HepG2 (cell line): Measurements from ENCODE around the gene BICRA. TPM values are rescaled to one million over a fixed set of nuclear protein-coding genes. Genes with fewer than 3 reads are reported as not detected.
A peak's percentile ranks its signal among the peaks of the same experiment; 100 is the strongest.

Experiments
- ATAC-seq: fragments of 200-7000 bp; cut with Tn5 transposase; 3 replicates; pipeline ENCODE4 v1.9.1; 2020; ENCODE audit warnings: mild to moderate bottlenecking, moderate library complexity
- BruUV-seq: library from RNA; stranded (reverse); fragments of 400-500 nt; replicated peaks from 2 replicates; lab custom pipeline; 2021; lab: Mats Ljungman, UMichigan
- CTCF ChIA-PET: fragments of 300-600 bp; formaldehyde crosslinking; extraction: SDS; loops from one replicate; lab custom pipeline; 2021; ENCODE audit warnings: low total read pairs, inconsistent platforms, low intra/inter-chr PET ratio; lab: Yijun Ruan, JAX
- POLR2A ChIA-PET: fragments of 350-600 bp; sonication (Branson Sonifier 250); formaldehyde crosslinking; loops from one replicate; lab custom pipeline; 2020; ENCODE audit warnings: antibody characterized with exemption, inconsistent platforms; lab: Yijun Ruan, JAX
- DNase-seq: peaks from one replicate; pipeline ENCODE4 v3.0.0-alpha.2; 2015; ENCODE audit warnings: low spot score
- FAIRE-seq: peaks from 3 replicates; lab custom pipeline; 2011; peaks lifted over from hg19 to GRCh38; lab: Jason Lieb, UNC
- H2AFZ ChIP-seq: one replicate; pipeline ENCODE4 v1.6.1; 2011; ENCODE audit warnings: low read length, inconsistent platforms
- H3K27ac ChIP-seq: fragments of 300-600 bp; 3 replicates; pipeline ENCODE4 v1.8.0; 2011; ENCODE audit warnings: mixed run types, mild to moderate bottlenecking, mixed read lengths, low read length, inconsistent platforms; ENCODE audit not compliant: insufficient read depth; ENCODE audit errors: extremely low read length
- H3K27me3 ChIP-seq, 2 experiments: fragments of 200-600 bp in 1 of 2; 2 replicates in 1 of 2; 3 replicates in 1 of 2; pipeline versions ENCODE4 v1.6.0 to v1.8.0; 2011; ENCODE audit warnings: low read length in 2 of 2, mild to moderate bottlenecking in 2 of 2, moderate library complexity in 2 of 2, inconsistent platforms in 1 of 2; ENCODE audit not compliant: insufficient read depth in 2 of 2, control insufficient read depth in 1 of 2
- H3K36me3 ChIP-seq, 2 experiments: fragments of 200-600 bp in 1 of 2; replicated peaks in 1 of 2; 2 replicates in 1 of 2; 3 replicates in 1 of 2; pipeline versions ENCODE4 v1.5.1 to v1.8.0; 2011; ENCODE audit warnings: low read length in 2 of 2, inconsistent platforms in 1 of 2; ENCODE audit not compliant: insufficient read depth in 2 of 2, control insufficient read depth in 1 of 2
- H3K4me1 ChIP-seq: 2 replicates; pipeline ENCODE4 v1.5.1; 2012; ENCODE audit warnings: low read length, inconsistent platforms; ENCODE audit not compliant: insufficient read depth
- H3K4me2 ChIP-seq: 2 replicates; pipeline ENCODE4 v1.6.0; 2011; ENCODE audit warnings: low read depth, low read length, inconsistent platforms
- H3K4me3 ChIP-seq, 3 experiments: fragments of 200-600 bp in 1 of 3; sonication (generic), shearing (Covaris generic) in 1 of 3; replicated peaks in 1 of 3; 2 replicates each; pipeline ENCODE4 v1.5.1; 2011 to 2016; ENCODE audit warnings: low read length in 3 of 3, inconsistent platforms in 2 of 3, low read depth in 2 of 3, mild to moderate bottlenecking in 2 of 3, control low read depth in 1 of 3, mixed read lengths in 1 of 3; ENCODE audit not compliant: insufficient read depth in 1 of 3
- H3K79me2 ChIP-seq: one replicate; pipeline ENCODE4 v1.6.1; 2011; ENCODE audit warnings: low read length, inconsistent platforms; ENCODE audit not compliant: insufficient read depth
- H3K9ac ChIP-seq: 2 replicates; pipeline ENCODE4 v1.6.0; 2011; ENCODE audit warnings: mild to moderate bottlenecking, low read depth, low read length, inconsistent platforms; ENCODE audit not compliant: insufficient read depth
- H3K9me3 ChIP-seq: 2 replicates; pipeline ENCODE4 v1.5.1; 2012; ENCODE audit warnings: mild to moderate bottlenecking, low read length
- H4K20me1 ChIP-seq: 2 replicates; pipeline ENCODE4 v1.6.0; 2011; ENCODE audit warnings: inconsistent platforms, mild to moderate bottlenecking, low read length, moderate library complexity; ENCODE audit not compliant: insufficient read depth
- ZFP82 ChIP-seq: sonication (generic); formaldehyde crosslinking; IDR thresholded peaks from 2 replicates; pipeline ENCODE4 v1.5.1; 2020; ENCODE audit warnings: mild to moderate bottlenecking, missing genetic modification reagents, borderline replicate concordance
- ZMYM3 ChIP-seq: sonication (generic); formaldehyde crosslinking; IDR thresholded peaks from 2 replicates; pipeline ENCODE4 v1.5.1; 2020; ENCODE audit warnings: mild to moderate bottlenecking, missing genetic modification reagents
- ZNF10 ChIP-seq: sonication (generic); formaldehyde crosslinking; IDR thresholded peaks from 2 replicates; pipeline ENCODE4 v1.4.0; 2020; ENCODE audit warnings: mild to moderate bottlenecking, low read depth, missing genetic modification reagents, borderline replicate concordance
- ZNF703 ChIP-seq: sonication (generic); formaldehyde crosslinking; IDR thresholded peaks from 2 replicates; pipeline ENCODE4 v1.5.1; 2020; ENCODE audit warnings: missing genetic modification reagents, mild to moderate bottlenecking, moderate library complexity, borderline replicate concordance
- WGBS: methylation state at CpG from one replicate; pipeline ENCODE4 v1.1.6; 2017; ENCODE audit warnings: low lambda C conversion rate; 5-methylcytosine and 5-hydroxymethylcytosine counted together
- in situ Hi-C: cut with HindIII; loops from 2 replicates; pipeline ENCODE4 v1.10.0; 2017; ENCODE audit warnings: low pct_unique_long_range_greater_than_20kb; ENCODE audit not compliant: extremely low pct_ligation_motif_present
- intact Hi-C: fragments of 100-400 bp; cut with micrococcal nuclease; formaldehyde crosslinking; loops from one replicate; pipeline ENCODE4 v1.10.0; 2022; ENCODE audit not compliant: unreplicated experiment
- polyA plus RNA-seq, 8 experiments: library from polyadenylated mRNA; depleted of rRNA in 3 of 8; stranded (reverse) in 7 of 8; unstranded in 1 of 8; fragments of >200 nt; fragmentation: Illumina TruSeq in 4 of 8; extraction: Trizol in 4 of 8; gene quantifications; 2 replicates each; pipeline versions ENCODE4 v1.2.1 to v1.2.3, GENCODE V29; 2011 to 2016; ENCODE audit warnings: low read depth in 4 of 8, missing spikeins in 1 of 8, mixed read lengths in 1 of 8; ENCODE audit not compliant: insufficient read depth in 1 of 8
- total RNA-seq, 5 experiments: library from RNA; depleted of rRNA; stranded (reverse); fragments of >200 nt; fragmentation: Illumina TruSeq; extraction: Trizol; gene quantifications; 2 replicates each; pipeline ENCODE4 v1.2.3, GENCODE V29; 2016; ENCODE audit warnings: low read depth in 1 of 5

Gene BICRA
- total and polyA plus RNA-seq, 2 of the 13 experiments (the other 11 are each of a cell fraction or from before 2014, with no cell fraction given), result 0.55 to 0.71 TPM

GRCh38 chr19:47646924-47647323 lies 38.0 kb downstream of the BICRA start:
- no peak for ATAC-seq

GRCh38 chr19:47649588-47649987 lies 40.7 kb downstream of the BICRA start:
- Histone ChIP-seq H3K36me3 (peaks cover 3 to 6% of the 10 kb centered on the region in 2 experiments; a peak in 4 of 5 replicates), H3K27me3 (no peaks in the 10 kb centered on the region), H3K9ac (no peak overlapping the region), H3K27ac (peak overlapping the region; percentile 78), H4K20me1 (no peaks in the 10 kb centered on the region), H3K9me3 (no peaks in the 10 kb centered on the region), H3K79me2 (peaks cover 24% of the 10 kb centered on the region), H3K4me3 (no peak overlapping the region), H2AFZ (no peak overlapping the region), H3K4me1 (peaks cover 24% of the 10 kb centered on the region), H3K4me2 (no peak overlapping the region)
- in situ Hi-C loops (no loop called here), intact Hi-C loops (no loop called here)
- no peak for FAIRE-seq
- ChIA-PET CTCF (no interaction called here), POLR2A (interaction anchor here (1.9 kb wide), 1 partner anchor 49 kb away, joined by 13 read pairs; no protein-coding TSS in a partner anchor)
- TF ChIP-seq ZFP82 (CRISPR knock-in tag) (no peak), ZNF10 (CRISPR knock-in tag) (peak; percentile 92; the same call in 1 of the 2 replicates)
- ATAC-seq, result no peak
- BruUV-seq, result no TSS peak
- 92% methylated on average over 1 of the region's 1 CpG for WGBS
- no peak for DNase-seq

More at GRCh38 chr19:47646924-47647323, 38.0 kb downstream of the BICRA start:
- 96% methylated on average over 7 of the region's 7 CpGs for WGBS
- in situ Hi-C loops (no loop called here), intact Hi-C loops (no loop called here)
- Histone ChIP-seq H3K27ac (peak overlapping the region; percentile 78), H4K20me1 (no peaks in the 10 kb centered on the region), H3K27me3 (no peaks in the 10 kb centered on the region), H3K4me3 (no peak overlapping the region), H3K4me1 (peaks cover 24% of the 10 kb centered on the region), H3K4me2 (no peak overlapping the region), H3K9ac (no peak overlapping the region), H3K79me2 (peaks cover 25% of the 10 kb centered on the region), H3K9me3 (no peaks in the 10 kb centered on the region), H3K36me3 (peaks cover 3 to 6% of the 10 kb centered on the region in 2 experiments; a peak in 4 of 5 replicates), H2AFZ (no peak overlapping the region)
- ChIA-PET CTCF (no interaction called here), POLR2A (no interaction called here)
- FAIRE-seq, result no peak
- DNase-seq, result no peak
- no TSS peak for BruUV-seq
- TF ChIP-seq ZMYM3 (CRISPR knock-in tag) (0 out of 2 replicates have a peak, but pooled peaks have one; percentile 16), ZNF703 (CRISPR knock-in tag) (no peak)
